Measurements from ENCODE around the gene INPP5A. TPM values are rescaled to one million over a fixed set of nuclear protein-coding genes. Genes with fewer than 3 reads are reported as not detected.

Gene INPP5A
- total RNA-seq, 1 donor from 2014 or later, result 29.5 TPM

GRCh38 chr10:132624061-132624846, 86.7 kb downstream of the INPP5A start:
- no peaks in the 10 kb centered on the region for H3K36me3 ChIP-seq (ENCODE audit: control insufficient read depth, insufficient read depth, low read length)
- H3K27me3 ChIP-seq (ENCODE audit: control insufficient read depth, insufficient read depth, low read length), result no peaks in the 10 kb centered on the region
- DNase-seq (ENCODE audit: low read depth) (no peak), FAIRE-seq (no peak)
- no peak overlapping the region for H3K4me3 ChIP-seq (ENCODE audit: low read depth, low read length)
- no peak for TF ChIP-seq CTCF (IDR thresholded peaks at IDR 0.05; ENCODE audit: insufficient read depth, low read length, severe bottlenecking)

- DNase-seq (ENCODE audit: low read depth), result no peak
- Histone ChIP-seq H3K27me3 (ENCODE audit: control insufficient read depth, insufficient read depth, low read length) (no peaks in the 10 kb centered on the region), H3K36me3 (ENCODE audit: control insufficient read depth, insufficient read depth, low read length) (no peaks in the 10 kb centered on the region), H3K4me3 (ENCODE audit: low read depth, low read length) (no peak overlapping the region)
- no peak for TF ChIP-seq CTCF (IDR thresholded peaks at IDR 0.05; ENCODE audit: insufficient read depth, low read length, severe bottlenecking)
- FAIRE-seq, result no peak
Measured at GRCh38 chr10:132624847-132625471, 87.4 kb downstream of the INPP5A start.

GRCh38 chr10:132626019-132626760, 88.6 kb downstream of the INPP5A start:
- DNase-seq (ENCODE audit: low read depth) (no peak), FAIRE-seq (no peak)
- TF ChIP-seq CTCF (IDR thresholded peaks at IDR 0.05; ENCODE audit: insufficient read depth, low read length, severe bottlenecking), result no peak
- no peaks in the 10 kb centered on the region for H3K36me3 ChIP-seq (ENCODE audit: control insufficient read depth, insufficient read depth, low read length)
- H3K4me3 ChIP-seq (ENCODE audit: low read depth, low read length), result no peak overlapping the region
- no peaks in the 10 kb centered on the region for H3K27me3 ChIP-seq (ENCODE audit: control insufficient read depth, insufficient read depth, low read length)

- Histone ChIP-seq H3K27me3 (ENCODE audit: control insufficient read depth, insufficient read depth, low read length) (no peaks in the 10 kb centered on the region), H3K36me3 (ENCODE audit: control insufficient read depth, insufficient read depth, low read length) (no peaks in the 10 kb centered on the region), H3K4me3 (ENCODE audit: low read depth, low read length) (no peak overlapping the region)
- no peak for DNase-seq (ENCODE audit: low read depth)
- FAIRE-seq, result no peak
- no peak for TF ChIP-seq CTCF (IDR thresholded peaks at IDR 0.05; ENCODE audit: insufficient read depth, low read length, severe bottlenecking)
Measured at GRCh38 chr10:132626761-132627665, 89.4 kb downstream of the INPP5A start.

GRCh38 chr10:132627666-132628531, 90.3 kb downstream of the INPP5A start:
- DNase-seq (ENCODE audit: low read depth), result no peak
- no peak for TF ChIP-seq CTCF (IDR thresholded peaks at IDR 0.05; ENCODE audit: insufficient read depth, low read length, severe bottlenecking)
- no peak overlapping the region for H3K4me3 ChIP-seq (ENCODE audit: low read depth, low read length)
- H3K36me3 ChIP-seq (ENCODE audit: control insufficient read depth, insufficient read depth, low read length), result no peaks in the 10 kb centered on the region
- no peaks in the 10 kb centered on the region for H3K27me3 ChIP-seq (ENCODE audit: control insufficient read depth, insufficient read depth, low read length)
- no peak for FAIRE-seq

Data from bronchial epithelial cell (primary cell).